HG03066 (cell line): ENCODE measurements around the gene ANKLE2.

Experiments
- ATAC-seq: cut with Tn5 transposase; IDR thresholded peaks from one replicate; pipeline ENCODE4 v1.9.1; 2021; ENCODE audit warnings: low read depth; ENCODE audit not compliant: unreplicated experiment

Gene ANKLE2

GRCh38 chr12:132747896-132748295 lies 13.7 kb downstream of the ANKLE2 start:
- ATAC-seq = no peak

- no peak for ATAC-seq
Observed at GRCh38 chr12:132747395-132747794, 14.2 kb downstream of the ANKLE2 start.

- ATAC-seq = no peak
Observed at GRCh38 chr12:132746613-132747012, 15.0 kb downstream of the ANKLE2 start.

- ATAC-seq = no peak
Observed at GRCh38 chr12:132743831-132744230, 17.8 kb downstream of the ANKLE2 start.

- ATAC-seq = no peak
Observed at GRCh38 chr12:132741620-132742019, 20.0 kb downstream of the ANKLE2 start.

GRCh38 chr12:132740652-132741051 lies 21.0 kb downstream of the ANKLE2 start:
- ATAC-seq = no peak

GRCh38 chr12:132740313-132740646 lies 21.4 kb downstream of the ANKLE2 start:
- ATAC-seq = no peak

- ATAC-seq = no peak
Observed at GRCh38 chr12:132739600-132740312, 21.9 kb downstream of the ANKLE2 start.

GRCh38 chr12:132736913-132737312 lies 24.7 kb downstream of the ANKLE2 start:
- ATAC-seq = no peak

GRCh38 chr12:132736378-132736777 lies 25.3 kb downstream of the ANKLE2 start:
- ATAC-seq = no peak

- no peak for ATAC-seq
Observed at GRCh38 chr12:132735496-132735895, 26.1 kb downstream of the ANKLE2 start.

- no peak for ATAC-seq
Observed at GRCh38 chr12:132734206-132734605, 27.4 kb downstream of the ANKLE2 start.

GRCh38 chr12:132731574-132731973 lies 30.1 kb downstream of the ANKLE2 start:
- no peak for ATAC-seq

- ATAC-seq = no peak
Observed at GRCh38 chr12:132730353-132730752, 31.3 kb downstream of the ANKLE2 start.

GRCh38 chr12:132729541-132730320 lies 31.9 kb downstream of the ANKLE2 start:
- no peak for ATAC-seq

- ATAC-seq = no peak
Observed at GRCh38 chr12:132728502-132728901, 33.1 kb downstream of the ANKLE2 start.

GRCh38 chr12:132727091-132727794 lies 34.4 kb downstream of the ANKLE2 start:
- no peak for ATAC-seq

- no peak for ATAC-seq
Observed at GRCh38 chr12:132726386-132726785, 35.2 kb downstream of the ANKLE2 start.

- ATAC-seq = no peak
Observed at GRCh38 chr12:132724506-132725241, 37.0 kb downstream of the ANKLE2 start.

- no peak for ATAC-seq
Observed at GRCh38 chr12:132723764-132724140, 37.9 kb downstream of the ANKLE2 start.
